ENCODE measurements around the gene RIPOR3.

DNA sequence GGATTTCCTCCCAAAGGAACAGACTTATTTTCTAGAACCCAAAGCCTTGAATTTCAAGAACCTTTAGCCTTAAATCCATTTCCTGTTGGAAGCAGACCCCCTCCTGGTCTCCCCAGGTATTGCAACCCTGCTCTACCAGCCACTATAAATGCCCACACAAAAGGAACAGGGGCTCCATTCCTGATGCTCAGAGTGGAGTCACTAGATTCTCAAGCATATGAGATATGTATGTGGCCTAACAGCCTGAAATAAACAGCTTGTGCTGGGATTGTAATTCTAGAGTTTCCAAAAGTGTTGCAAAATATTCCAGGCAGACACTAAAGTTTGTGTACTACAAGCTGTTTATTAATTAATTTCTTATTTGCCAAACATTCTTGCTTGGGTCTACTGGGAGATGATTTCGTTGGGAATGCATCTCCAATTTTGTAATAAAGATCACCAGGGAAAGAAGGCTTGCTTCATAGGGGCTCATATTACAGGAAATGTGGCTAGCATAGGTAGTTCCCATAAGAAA, 44.8 kb downstream of the RIPOR3 start:
- TF ChIP-seq, protein P1, sequence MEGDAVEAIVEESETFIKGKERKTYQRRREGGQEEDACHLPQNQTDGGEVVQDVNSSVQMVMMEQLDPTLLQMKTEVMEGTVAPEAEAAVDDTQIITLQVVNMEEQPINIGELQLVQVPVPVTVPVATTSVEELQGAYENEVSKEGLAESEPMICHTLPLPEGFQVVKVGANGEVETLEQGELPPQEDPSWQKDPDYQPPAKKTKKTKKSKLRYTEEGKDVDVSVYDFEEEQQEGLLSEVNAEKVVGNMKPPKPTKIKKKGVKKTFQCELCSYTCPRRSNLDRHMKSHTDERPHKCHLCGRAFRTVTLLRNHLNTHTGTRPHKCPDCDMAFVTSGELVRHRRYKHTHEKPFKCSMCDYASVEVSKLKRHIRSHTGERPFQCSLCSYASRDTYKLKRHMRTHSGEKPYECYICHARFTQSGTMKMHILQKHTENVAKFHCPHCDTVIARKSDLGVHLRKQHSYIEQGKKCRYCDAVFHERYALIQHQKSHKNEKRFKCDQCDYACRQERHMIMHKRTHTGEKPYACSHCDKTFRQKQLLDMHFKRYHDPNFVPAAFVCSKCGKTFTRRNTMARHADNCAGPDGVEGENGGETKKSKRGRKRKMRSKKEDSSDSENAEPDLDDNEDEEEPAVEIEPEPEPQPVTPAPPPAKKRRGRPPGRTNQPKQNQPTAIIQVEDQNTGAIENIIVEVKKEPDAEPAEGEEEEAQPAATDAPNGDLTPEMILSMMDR (IDR thresholded peaks at IDR 0.05; ENCODE audit: poor library complexity), result peak; percentile 21
- TF ChIP-seq EZH2phosphoT487 (IDR thresholded peaks at IDR 0.05; ENCODE audit: low read depth, severe bottlenecking, unreplicated experiment) (no peak), EZH2 (IDR thresholded peaks at IDR 0.05; ENCODE audit: borderline replicate concordance) (no peak)

All from hepatocyte (in vitro differentiated cells).